HG03520 (cell line): ENCODE results near the gene RSRC1.

Source experiments
- ATAC-seq: cut with Tn5 transposase; IDR thresholded peaks from one replicate; pipeline ENCODE4 v1.9.1; 2021; ENCODE audit warnings: mild to moderate bottlenecking, moderate library complexity; ENCODE audit not compliant: unreplicated experiment

RSRC1 gene

GRCh38 chr3:158569794-158570193, 459.9 kb downstream of the RSRC1 start:
- ATAC-seq = no peak

DNA sequence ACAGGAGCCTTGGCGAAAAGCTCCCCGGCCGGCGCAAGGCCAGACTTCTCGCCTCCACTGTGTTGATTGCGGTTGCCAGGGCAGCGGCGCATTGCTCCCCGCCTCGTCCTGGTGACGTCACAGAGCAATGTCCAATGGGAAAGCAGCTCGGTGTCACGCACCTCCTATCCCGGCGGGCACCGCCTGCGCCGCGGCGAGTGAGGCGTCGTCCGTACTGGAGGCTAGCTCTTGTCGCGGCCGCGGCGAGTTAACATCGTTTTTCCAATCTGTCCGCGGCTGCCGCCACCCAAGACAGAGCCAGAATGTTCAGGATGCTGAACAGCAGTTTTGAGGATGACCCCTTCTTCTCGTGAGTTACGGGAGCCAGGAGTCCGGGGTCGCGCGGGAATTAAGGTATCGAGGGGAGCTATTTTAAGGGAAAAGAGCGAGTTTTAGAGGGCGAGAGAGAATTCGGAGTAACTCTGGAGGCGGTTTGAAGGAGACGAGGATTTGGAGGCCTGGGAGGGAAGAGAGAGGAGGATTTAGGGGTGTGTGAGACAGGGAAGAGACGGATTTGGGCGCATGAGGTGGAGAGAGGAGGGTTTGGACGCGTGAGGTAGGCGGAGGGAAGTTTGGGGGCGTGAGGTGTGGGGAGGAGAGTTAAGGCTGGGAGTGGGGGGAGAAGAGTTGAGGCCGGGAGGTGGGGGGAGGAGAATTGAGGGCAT, 461.3 kb downstream of the RSRC1 start, which contains the start of gene MLF1:
TSS of gene MLF1 (plus strand) at position 196 of the 704 bp plus-strand sequence. CDS start at position 303, 107 bp downstream.
- ATAC-seq = peak; percentile 93

- no peak for ATAC-seq
Observed at GRCh38 chr3:158571969-158572765, 462.3 kb downstream of the RSRC1 start.

DNA sequence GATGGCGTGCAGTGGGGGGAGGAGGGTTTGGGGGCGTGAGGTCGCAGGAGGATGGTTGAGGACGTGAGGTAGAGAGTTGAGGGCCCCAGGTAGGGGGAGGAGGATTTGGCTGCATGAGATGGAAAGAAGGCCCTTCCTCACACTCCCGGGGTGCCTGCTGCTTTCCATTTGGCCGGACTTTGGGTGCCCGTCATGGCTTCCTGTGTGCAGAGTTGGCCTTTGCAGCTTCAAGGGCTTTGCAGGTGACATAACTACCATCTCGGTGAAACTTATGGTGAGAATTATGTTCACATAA, 462.8 kb downstream of the RSRC1 start:
- no peak for ATAC-seq

DNA sequence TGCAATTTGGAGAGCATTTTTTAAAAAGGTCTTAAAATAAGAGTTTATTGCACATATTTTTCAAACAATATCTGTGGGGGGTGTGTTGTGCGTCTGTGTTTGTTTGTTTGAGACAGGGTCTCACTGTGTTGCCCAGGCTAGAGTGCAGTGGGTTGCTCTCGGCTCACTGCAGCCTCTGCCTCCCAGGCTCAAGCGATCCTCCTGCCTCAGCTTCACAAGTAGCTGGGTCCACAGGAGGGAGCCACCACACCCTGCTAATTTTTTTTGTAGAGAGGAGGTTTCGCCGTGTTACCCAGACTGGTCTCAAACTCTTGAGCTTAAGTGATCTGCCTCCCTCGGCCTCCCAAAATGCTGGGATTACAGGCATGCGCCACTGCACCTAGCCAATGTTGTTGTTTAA, 463.8 kb downstream of the RSRC1 start:
- no peak for ATAC-seq

DNA sequence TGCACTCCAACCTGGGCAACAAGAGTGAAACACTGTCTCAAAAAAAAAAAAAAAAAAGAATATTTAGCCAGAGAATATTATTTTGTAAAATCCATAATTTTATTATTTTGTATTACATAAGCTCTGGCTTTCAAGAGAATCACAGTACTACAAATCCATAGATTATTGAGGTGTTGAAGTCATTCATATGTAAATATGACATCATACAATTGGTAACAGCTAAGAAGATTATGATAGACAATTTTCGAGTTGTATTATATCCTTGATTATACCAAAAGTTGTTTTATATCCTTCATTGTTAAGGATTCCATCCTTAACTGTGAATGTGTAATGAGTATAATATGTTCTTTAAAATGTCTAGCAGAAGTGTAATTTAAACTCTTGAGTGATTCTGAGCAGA, 464.8 kb downstream of the RSRC1 start:
- ATAC-seq = no peak

GRCh38 chr3:158590223-158590622, 480.3 kb downstream of the RSRC1 start:
- ATAC-seq = no peak
